Effector memory CD4-positive, alpha-beta T cell (primary cell): Measurements from ENCODE around the gene C17orf58.
"Not testable (repeated sequence)": the region's sequence is repeated elsewhere in the genome, so short reads cannot be mapped to it uniquely, and the experiment has no call there.

ENCODE experiments used
- DNase-seq, 3 donors: peaks; one replicate each; pipeline ENCODE4 v3.0.0-alpha.2; 2020
- H3K27ac ChIP-seq: 2 replicates; pipeline ENCODE4 v1.7.0; 2013; ENCODE audit warnings: mild to moderate bottlenecking, low read length, moderate library complexity; ENCODE audit not compliant: insufficient read depth, poor library complexity, severe bottlenecking
- H3K27me3 ChIP-seq: replicated peaks from 2 replicates; pipeline ENCODE4 v1.7.0; 2013; ENCODE audit warnings: mild to moderate bottlenecking, low read length; ENCODE audit not compliant: insufficient read depth, control insufficient read depth, poor library complexity, severe bottlenecking
- H3K36me3 ChIP-seq: 2 replicates; pipeline ENCODE4 v1.7.0; 2013; ENCODE audit warnings: mild to moderate bottlenecking, low read length, moderate library complexity; ENCODE audit not compliant: control insufficient read depth, insufficient read depth
- H3K4me1 ChIP-seq: 2 replicates; pipeline ENCODE4 v1.7.0; 2013; ENCODE audit warnings: low read length, mild to moderate bottlenecking; ENCODE audit not compliant: control insufficient read depth, insufficient read depth, poor library complexity, severe bottlenecking
- H3K4me3 ChIP-seq: 2 replicates; pipeline ENCODE4 v1.7.0; 2013; ENCODE audit warnings: low read length, low read depth, mild to moderate bottlenecking; ENCODE audit not compliant: insufficient read depth, poor library complexity, severe bottlenecking
- H3K9me3 ChIP-seq: 2 replicates; pipeline ENCODE4 v1.7.0; 2013; ENCODE audit warnings: mild to moderate bottlenecking, low read length, moderate library complexity; ENCODE audit not compliant: control insufficient read depth

C17orf58 gene

DNA sequence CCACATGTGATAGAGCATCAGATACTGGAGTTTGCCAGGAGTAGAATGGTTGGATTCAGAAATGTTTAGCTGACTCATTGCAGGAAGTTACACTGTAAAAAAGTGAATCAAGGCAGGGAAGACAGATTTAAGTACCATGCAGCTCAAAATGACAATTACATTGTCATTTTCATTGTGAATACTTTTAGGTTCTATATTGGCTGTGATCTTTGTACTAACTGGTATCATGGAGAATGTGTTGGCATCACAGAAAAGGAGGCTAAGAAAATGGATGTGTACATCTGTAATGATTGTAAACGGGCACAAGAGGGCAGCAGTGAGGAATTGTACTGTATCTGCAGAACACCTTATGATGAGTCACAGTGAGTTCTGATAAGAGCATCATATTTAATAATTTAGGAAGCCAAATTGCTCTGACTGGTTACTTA is 33.1 kb downstream of the C17orf58 start:
- not testable (repeated sequence) for H3K4me3 ChIP-seq, H3K27me3 ChIP-seq, H3K9me3 ChIP-seq, H3K4me1 ChIP-seq, H3K27ac ChIP-seq
- DNase-seq: peak; percentile 18 to 56 (median 31)
- H3K36me3 ChIP-seq: peaks cover 27% of the 10 kb centered on the region

GRCh38 chr17:67962156-67962555 is 34.1 kb downstream of the C17orf58 start:
- H3K9me3 ChIP-seq, DNase-seq, H3K27ac ChIP-seq, H3K27me3 ChIP-seq, H3K4me1 ChIP-seq, H3K4me3 ChIP-seq: not testable (repeated sequence)
- H3K36me3 ChIP-seq: peaks cover 29% of the 10 kb centered on the region

DNA sequence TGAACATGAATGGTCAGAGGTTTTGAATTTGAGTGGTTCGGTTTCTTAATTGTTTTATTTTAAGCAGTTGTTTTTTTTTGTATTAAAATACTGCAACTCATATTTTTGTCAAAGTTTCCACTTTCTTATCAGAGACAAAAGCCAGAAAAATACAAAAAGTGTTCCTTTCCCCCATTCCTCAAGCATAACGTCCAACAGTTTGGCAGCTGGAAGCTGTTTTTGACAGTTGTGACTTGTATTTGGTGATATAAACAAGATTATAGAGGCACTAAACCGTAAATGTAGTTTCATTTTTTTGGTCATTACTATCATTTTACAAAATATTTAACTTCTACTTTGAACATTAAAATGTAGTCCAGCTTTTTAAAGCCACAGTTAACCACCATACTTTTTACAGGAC is 36.0 kb downstream of the C17orf58 start:
- not testable (repeated sequence) for H3K4me3 ChIP-seq, H3K4me1 ChIP-seq, DNase-seq, H3K27ac ChIP-seq, H3K9me3 ChIP-seq, H3K27me3 ChIP-seq
- peaks cover 20% of the 10 kb centered on the region for H3K36me3 ChIP-seq

- Histone ChIP-seq H3K36me3 (peaks cover 18% of the 10 kb centered on the region), H3K27me3 (no peaks in the 10 kb centered on the region), H3K9me3 (no peaks in the 10 kb centered on the region), H3K27ac (no peak overlapping the region), H3K4me1 (no peaks in the 10 kb centered on the region), H3K4me3 (no peak overlapping the region)
- DNase-seq: no peak
Measured at GRCh38 chr17:67959510-67959909, 36.8 kb downstream of the C17orf58 start.

DNA sequence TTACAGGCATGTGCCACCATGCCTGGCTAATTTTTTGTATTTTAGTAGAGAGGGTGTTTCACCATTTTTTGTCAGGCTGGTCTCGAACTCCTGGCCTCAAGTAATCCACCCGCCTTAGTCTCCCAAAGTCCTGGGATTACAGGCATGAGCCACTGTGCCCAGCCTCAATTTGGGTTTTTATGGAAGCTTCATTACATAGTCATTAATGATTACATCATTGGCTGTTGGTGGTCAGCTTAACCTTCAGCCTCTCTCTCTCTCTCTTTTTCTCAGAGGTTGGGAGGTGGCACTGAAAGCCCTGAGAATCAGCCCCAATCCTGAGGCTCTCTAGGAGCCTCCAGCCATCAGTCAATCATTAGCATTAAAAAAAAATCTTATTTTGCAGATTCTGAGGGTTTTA is 45.3 kb downstream of the C17orf58 start:
- peaks cover 49% of the 10 kb centered on the region for H3K36me3 ChIP-seq
- no peak for DNase-seq
- no peaks in the 10 kb centered on the region for H3K27me3 ChIP-seq
- no peak overlapping the region for H3K27ac ChIP-seq
- no peak overlapping the region for H3K4me3 ChIP-seq
- no peaks in the 10 kb centered on the region for H3K9me3 ChIP-seq
- H3K4me1 ChIP-seq: no peaks in the 10 kb centered on the region

GRCh38 chr17:67947325-67947813 is 48.9 kb downstream of the C17orf58 start:
- no peak overlapping the region for H3K4me3 ChIP-seq
- DNase-seq: no peak
- H3K27ac ChIP-seq: no peak overlapping the region
- no peaks in the 10 kb centered on the region for H3K9me3 ChIP-seq
- H3K27me3 ChIP-seq: no peaks in the 10 kb centered on the region
- H3K4me1 ChIP-seq: no peaks in the 10 kb centered on the region
- peaks cover 75% of the 10 kb centered on the region for H3K36me3 ChIP-seq

GRCh38 chr17:67946513-67946912 is 49.8 kb downstream of the C17orf58 start:
- H3K27me3 ChIP-seq: no peaks in the 10 kb centered on the region
- H3K9me3 ChIP-seq: no peaks in the 10 kb centered on the region
- H3K4me3 ChIP-seq: no peak overlapping the region
- peaks cover 81% of the 10 kb centered on the region for H3K36me3 ChIP-seq
- no peak overlapping the region for H3K27ac ChIP-seq
- no peaks in the 10 kb centered on the region for H3K4me1 ChIP-seq
- no peak for DNase-seq

DNA sequence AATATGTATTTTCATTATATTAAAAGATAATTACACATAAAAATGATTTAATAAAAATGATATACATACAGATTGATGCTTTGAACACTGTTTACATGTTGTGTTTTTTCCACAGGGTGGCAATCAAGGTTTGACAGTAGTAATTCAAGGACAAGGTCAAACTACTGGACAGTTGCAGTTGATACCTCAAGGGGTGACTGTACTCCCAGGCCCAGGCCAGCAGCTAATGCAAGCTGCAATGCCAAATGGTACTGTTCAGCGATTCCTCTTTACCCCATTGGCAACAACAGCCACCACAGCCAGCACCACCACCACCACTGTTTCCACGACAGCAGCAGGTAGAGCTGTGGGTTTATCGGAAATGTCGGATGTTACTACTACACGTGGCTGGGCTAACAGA is 52.2 kb downstream of the C17orf58 start:
- Histone ChIP-seq H3K4me3 (no peak overlapping the region), H3K4me1 (no peaks in the 10 kb centered on the region), H3K27me3 (no peaks in the 10 kb centered on the region), H3K36me3 (peaks cover 84% of the 10 kb centered on the region), H3K9me3 (no peaks in the 10 kb centered on the region), H3K27ac (no peak overlapping the region)
- no peak for DNase-seq

DNA sequence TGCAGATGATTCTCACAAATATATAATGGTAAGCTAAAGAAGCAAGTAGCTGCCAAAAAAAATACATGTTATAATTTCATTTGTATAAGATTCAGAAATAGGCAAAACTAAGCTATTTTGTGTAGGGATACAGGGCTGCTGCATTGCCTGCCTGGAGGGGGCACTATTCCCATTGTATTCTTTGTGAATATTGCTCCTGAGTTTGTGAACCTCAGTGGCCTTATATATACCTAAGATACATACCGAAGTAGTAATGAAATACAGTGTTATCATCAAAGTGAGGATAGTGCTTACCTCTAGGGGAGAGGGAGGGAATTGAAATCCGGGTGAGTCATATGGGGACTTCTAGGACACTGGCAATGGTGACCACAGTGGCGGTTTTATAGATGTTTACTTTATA is 53.5 kb downstream of the C17orf58 start:
- Histone ChIP-seq H3K4me3 (no peak overlapping the region), H3K4me1 (no peaks in the 10 kb centered on the region), H3K27me3 (no peaks in the 10 kb centered on the region), H3K36me3 (peaks cover 80% of the 10 kb centered on the region), H3K27ac (no peak overlapping the region), H3K9me3 (no peaks in the 10 kb centered on the region)
- DNase-seq: no peak
